WERI-Rb-1 (cell line): ENCODE data around the gene PLPPR1.

Experiments
- DNase-seq: peaks from one replicate; pipeline ENCODE4 v3.0.0-alpha.2; 2020
- H3K27ac ChIP-seq: fragments of 250-450 bp; sonication (Bioruptor Pico); 2 replicates; pipeline ENCODE4 v1.5.1; 2020; ENCODE audit warnings: mild to moderate bottlenecking, moderate library complexity
- H3K27me3 ChIP-seq: fragments of 250-450 bp; sonication (Bioruptor Pico); 2 replicates; pipeline ENCODE4 v1.5.1; 2021; ENCODE audit warnings: mild to moderate bottlenecking, low read depth, moderate library complexity; ENCODE audit not compliant: insufficient read depth, severe bottlenecking
- H3K36me3 ChIP-seq: fragments of 250-450 bp; sonication (Bioruptor Pico); 2 replicates; pipeline ENCODE4 v1.5.1; 2020; ENCODE audit warnings: mild to moderate bottlenecking, moderate library complexity
- H3K4me3 ChIP-seq: 2 replicates; pipeline ENCODE4 v1.5.1; 2011; ENCODE audit warnings: low read depth, mild to moderate bottlenecking, control low read depth, low read length
- H3K9me3 ChIP-seq: fragments of 250-450 bp; sonication (Bioruptor Pico); 2 replicates; pipeline ENCODE4 v1.5.1; 2021; ENCODE audit warnings: mild to moderate bottlenecking, moderate library complexity; ENCODE audit not compliant: severe bottlenecking
- TF ChIP-seq, protein P1 (sequence below): IDR thresholded peaks from 2 replicates; pipeline ENCODE4 v1.5.1; 2011; ENCODE audit warnings: low read depth, mild to moderate bottlenecking, control low read depth, inconsistent platforms, low read length

PLPPR1 gene

DNA sequence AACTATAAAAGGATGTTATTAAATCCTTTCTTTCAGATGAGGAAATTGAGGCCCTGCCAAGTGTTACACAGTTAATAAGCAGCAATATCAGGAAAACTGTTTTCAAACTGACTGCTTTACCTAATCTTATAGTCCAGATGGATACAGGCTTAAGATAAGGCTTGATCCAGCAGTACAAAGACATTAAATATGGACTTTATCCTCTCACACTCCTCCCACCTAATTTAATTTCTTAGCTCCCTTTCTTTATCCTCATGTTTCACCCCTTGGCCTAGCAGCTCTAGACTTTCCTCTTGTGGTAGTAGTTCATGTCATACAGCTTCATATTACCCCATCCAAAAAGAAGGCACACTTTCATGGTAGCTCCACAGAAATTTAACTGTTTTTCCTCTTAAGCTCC is 191.8 kb downstream of the PLPPR1 start:
- Histone ChIP-seq H3K27me3 (no peaks in the 10 kb centered on the region), H3K9me3 (peaks cover 5% of the 10 kb centered on the region), H3K27ac (peak overlapping the region; percentile 81), H3K36me3 (no peaks in the 10 kb centered on the region), H3K4me3 (no peak overlapping the region)
- DNase-seq: peak; percentile 49
- TF ChIP-seq, protein P1, sequence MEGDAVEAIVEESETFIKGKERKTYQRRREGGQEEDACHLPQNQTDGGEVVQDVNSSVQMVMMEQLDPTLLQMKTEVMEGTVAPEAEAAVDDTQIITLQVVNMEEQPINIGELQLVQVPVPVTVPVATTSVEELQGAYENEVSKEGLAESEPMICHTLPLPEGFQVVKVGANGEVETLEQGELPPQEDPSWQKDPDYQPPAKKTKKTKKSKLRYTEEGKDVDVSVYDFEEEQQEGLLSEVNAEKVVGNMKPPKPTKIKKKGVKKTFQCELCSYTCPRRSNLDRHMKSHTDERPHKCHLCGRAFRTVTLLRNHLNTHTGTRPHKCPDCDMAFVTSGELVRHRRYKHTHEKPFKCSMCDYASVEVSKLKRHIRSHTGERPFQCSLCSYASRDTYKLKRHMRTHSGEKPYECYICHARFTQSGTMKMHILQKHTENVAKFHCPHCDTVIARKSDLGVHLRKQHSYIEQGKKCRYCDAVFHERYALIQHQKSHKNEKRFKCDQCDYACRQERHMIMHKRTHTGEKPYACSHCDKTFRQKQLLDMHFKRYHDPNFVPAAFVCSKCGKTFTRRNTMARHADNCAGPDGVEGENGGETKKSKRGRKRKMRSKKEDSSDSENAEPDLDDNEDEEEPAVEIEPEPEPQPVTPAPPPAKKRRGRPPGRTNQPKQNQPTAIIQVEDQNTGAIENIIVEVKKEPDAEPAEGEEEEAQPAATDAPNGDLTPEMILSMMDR: no peak

DNA sequence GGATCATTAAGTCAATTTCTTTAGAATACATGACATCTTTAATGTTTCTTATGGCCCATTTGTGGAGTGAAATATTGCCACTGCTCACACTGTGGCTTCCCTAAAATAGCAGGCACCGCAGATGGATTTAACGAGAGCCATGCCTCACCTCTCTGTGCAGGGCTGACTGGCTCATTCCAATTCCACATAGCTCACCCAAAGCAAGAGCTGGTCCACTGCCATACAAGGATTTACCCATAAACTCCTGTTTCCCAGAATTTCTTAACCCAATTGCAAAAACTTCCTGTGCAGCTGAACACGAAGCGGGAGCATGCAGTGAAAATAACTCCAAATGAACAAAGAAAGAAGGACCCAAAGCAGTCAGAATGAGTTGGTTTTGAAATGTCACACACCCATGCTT is 196.7 kb downstream of the PLPPR1 start:
- no peak overlapping the region for H3K4me3 ChIP-seq
- peaks cover 12% of the 10 kb centered on the region for H3K9me3 ChIP-seq
- TF ChIP-seq, protein P1: no peak
- no peak overlapping the region for H3K27ac ChIP-seq
- DNase-seq: no peak
- no peaks in the 10 kb centered on the region for H3K27me3 ChIP-seq
- no peaks in the 10 kb centered on the region for H3K36me3 ChIP-seq

GRCh38 chr9:101226161-101226560 is 197.6 kb downstream of the PLPPR1 start:
- no peaks in the 10 kb centered on the region for H3K27me3 ChIP-seq
- H3K36me3 ChIP-seq: no peaks in the 10 kb centered on the region
- TF ChIP-seq, protein P1: no peak

DNA sequence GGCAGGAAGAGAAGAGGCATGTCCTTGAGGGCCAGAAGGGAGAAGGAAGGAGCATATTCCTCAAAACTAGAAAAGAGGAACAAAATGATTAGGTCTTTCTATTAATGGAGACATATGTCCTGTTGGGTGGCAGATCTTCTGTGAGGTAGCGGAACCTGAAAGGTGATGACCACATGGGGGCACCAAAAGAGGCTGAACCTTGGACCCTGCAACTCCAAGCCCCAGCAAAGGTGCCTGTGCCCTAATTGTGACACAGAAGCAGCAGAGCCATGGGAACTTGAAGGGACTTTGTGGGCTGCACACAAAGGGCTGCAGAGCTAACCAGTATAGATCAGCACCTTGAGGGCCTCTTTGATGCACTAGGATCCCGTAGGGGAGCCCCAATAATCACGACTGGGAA is 198.3 kb downstream of the PLPPR1 start:
- DNase-seq: no peak
- Histone ChIP-seq H3K4me3 (no peak overlapping the region), H3K27ac (no peak overlapping the region), H3K27me3 (no peaks in the 10 kb centered on the region), H3K36me3 (no peaks in the 10 kb centered on the region), H3K9me3 (peaks cover 7% of the 10 kb centered on the region)
- TF ChIP-seq, protein P1: no peak

More at GRCh38 chr9:101226161-101226560, 197.6 kb downstream of the PLPPR1 start:
- Histone ChIP-seq H3K4me3 (no peak overlapping the region), H3K27ac (no peak overlapping the region), H3K9me3 (peaks cover 7% of the 10 kb centered on the region)
- DNase-seq: no peak

- DNase-seq: no peak
- TF ChIP-seq, protein P1: no peak
- Histone ChIP-seq H3K9me3 (peaks cover 7% of the 10 kb centered on the region), H3K27me3 (no peaks in the 10 kb centered on the region), H3K36me3 (no peaks in the 10 kb centered on the region), H3K4me3 (no peak overlapping the region), H3K27ac (no peak overlapping the region)
Observed at GRCh38 chr9:101229606-101230005, 201.1 kb downstream of the PLPPR1 start.

GRCh38 chr9:101232405-101232977 is 204.0 kb downstream of the PLPPR1 start:
- no peak overlapping the region for H3K27ac ChIP-seq
- H3K36me3 ChIP-seq: no peaks in the 10 kb centered on the region
- no peak for DNase-seq
- H3K4me3 ChIP-seq: no peak overlapping the region
- TF ChIP-seq, protein P1: no peak
- H3K9me3 ChIP-seq: peaks cover 4% of the 10 kb centered on the region
- no peaks in the 10 kb centered on the region for H3K27me3 ChIP-seq
